Suppressor macrophage treated with lipopolysaccharide for 4 hours (primary cell): Measurements from ENCODE around the gene NLGN1.
"Not testable (repeated sequence)": the region's sequence is repeated elsewhere in the genome, so short reads cannot be mapped to it uniquely, and the experiment has no call there.

Source experiments
- DNase-seq: peaks from one replicate; pipeline ENCODE4 v3.0.0-alpha.2; 2020

The NLGN1 gene

DNA sequence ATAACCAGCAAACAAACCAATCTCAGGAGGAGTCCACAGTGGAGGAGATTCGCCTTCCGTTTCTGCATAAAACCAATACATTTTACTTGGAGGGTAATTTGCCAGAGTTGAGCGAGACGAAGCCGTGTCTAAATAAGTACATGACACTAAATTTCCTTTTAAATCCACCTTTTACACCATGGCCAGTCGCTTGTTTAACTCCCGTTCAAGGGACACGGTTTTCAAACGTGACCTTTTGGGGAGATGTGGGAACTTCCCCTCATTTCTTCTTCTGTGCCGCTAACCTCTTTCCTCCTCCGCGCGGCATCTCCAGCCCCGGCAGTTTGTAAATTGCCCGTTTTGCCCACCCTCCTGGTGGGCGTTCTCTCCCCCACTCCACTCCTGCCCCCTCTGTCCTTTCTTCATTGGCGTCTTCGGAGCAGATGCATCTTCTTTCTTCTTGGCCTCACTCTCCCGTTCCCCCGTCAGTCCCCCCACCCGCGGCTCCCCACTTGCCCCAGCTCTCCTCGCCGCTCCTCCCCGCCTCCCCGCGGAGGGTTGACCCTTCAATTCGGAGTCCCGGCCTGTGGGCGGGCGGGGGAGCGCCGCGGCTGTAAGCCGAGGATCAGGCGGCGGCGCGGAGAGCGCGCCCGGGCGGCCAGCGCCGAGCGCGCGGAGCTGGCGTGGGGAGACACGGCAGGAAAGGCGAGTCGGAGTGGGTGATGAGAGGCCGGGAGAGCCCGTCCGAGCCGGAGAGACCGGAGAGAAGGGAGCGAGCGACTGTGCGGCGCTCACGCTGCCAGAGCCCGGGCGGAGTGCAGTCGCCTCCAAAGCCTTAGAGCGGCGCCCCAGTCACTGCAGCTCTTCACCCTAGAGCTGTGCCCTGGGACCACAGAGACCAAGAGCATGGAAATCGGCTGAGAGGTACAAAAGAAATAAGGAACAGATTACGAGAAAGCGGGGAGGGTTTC, at the start of gene NLGN1:
TSS of gene NLGN1 (plus strand) at position 584 of the 950 bp plus-strand sequence.
- peak; percentile 26 for DNase-seq

DNA sequence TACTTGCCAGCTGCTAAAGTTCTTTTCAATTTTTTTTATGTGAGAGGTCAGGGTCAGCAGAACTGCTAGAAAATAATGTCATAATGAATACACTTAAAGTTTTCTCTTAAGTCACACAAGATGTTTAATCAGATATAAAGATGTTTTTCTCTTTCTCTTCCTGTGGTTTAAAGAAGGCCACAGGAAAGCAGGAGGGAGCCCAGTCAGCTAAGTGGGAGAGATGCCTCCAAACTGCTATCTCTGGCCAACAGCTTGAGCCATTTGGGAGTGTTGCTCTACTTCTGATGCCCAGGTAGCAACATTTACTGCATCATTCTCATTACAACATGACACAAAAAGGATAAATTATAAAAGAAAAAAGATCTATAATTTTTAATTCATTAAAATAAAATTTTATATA, 45.7 kb upstream of the NLGN1 start:
- no peak for DNase-seq

DNA sequence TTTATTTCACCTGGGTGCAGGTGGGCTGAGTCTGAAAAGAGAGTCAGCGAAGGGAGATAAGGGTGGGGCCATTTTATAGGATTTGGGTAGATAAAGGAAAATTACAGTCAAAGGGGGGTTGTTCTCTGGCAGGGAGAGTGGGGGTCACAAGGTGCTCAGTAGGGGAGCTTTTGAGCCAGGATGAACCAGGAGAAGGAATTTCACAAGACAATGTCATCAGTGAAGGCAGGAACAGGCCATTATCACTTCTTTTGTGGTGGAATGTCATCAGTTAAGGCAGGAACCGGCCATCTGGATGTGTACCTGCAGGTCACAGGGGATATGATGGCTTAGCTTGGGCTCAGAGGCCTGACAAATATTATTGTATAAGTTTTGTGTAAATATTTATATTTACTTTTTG, 44.4 kb upstream of the NLGN1 start:
- not testable (repeated sequence) for DNase-seq

DNA sequence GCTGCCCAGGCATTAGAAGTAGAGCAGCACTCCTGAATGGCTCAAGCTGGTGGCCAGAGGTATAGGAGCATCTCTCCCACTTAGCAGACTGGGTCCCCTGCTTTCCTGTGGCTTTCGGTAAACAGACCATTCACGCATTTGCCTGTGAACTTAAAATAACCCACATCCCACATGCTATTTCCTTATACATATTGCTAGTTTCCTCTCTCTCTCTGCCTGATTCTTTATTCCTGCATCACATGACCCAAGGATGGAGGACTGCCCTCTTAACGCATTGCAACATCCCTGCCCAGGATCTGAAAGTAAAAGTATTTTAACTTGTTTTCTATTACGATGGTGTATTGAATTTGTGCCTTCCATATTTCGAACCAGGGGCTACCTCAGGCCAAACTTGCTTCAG, 43.4 kb upstream of the NLGN1 start:
- peak; percentile 34 for DNase-seq

DNA sequence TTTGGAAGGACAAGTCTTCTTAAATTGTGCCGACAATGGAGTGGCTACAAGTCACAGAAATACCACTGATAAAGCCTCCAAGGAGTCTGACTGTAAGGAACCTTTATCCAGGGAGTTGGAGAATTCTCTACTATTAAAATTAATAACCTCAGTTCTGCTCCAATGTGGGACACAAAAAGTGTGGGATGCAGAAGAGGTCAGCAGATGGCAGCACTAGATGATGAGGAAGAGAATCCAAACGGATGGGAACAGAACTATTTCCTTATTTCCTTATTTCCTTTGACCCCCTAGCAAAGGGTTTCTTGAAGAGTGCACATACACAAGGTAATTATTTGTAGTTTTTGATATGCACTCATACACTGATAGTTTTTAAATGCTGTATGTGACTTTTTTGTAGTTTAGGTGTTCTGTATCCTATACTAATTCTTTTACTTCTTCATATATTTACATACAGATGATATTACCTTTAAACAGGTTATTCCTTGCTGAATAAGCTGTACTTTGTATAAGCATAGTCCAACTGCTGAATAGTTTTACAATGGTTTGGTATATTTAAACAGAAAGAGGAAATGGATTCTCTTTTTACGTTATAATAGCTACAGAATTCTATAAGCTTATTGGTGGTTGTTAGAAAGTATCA, 25.6 kb upstream of the NLGN1 start:
- peak; percentile 36 for DNase-seq

DNA sequence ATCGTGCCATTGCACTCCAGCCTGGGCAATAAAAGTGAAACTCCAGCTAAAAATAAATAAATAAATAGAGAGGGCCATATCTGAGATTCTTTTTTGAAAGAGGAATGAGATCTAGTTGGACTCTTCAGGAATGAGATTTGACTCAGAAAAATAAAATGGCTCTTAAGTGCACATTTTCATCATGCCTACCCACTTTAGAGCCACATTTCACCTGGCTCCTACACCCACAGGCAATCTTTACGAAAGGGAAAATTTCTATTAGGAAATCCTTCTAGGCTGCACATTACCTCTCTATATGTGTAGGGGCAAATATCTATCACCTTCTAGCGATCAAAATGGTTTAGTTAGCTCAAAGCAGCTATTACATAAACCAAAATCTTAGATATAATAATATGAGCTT, 16.9 kb upstream of the NLGN1 start:
- no peak for DNase-seq

DNA sequence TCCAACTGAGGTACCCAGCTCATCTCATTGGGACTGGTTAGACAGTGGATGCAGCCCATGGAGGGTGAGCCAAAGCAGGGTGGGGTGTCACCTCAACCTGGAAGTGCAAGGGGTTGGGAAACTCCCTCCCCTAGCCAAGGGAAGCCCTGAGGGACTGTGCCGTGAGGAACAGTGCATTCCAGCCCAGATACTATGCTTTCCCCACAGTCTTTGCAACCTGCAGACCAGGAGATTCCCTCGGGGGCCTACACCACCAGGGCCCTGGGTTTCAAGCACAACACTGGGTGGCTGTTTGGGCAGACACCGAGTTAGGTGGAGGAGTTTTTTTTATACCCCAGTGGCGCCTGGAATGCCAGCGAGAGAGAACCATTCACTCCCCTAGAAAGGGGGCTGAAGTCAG, 15.6 kb upstream of the NLGN1 start:
- DNase-seq = not testable (repeated sequence)

DNA sequence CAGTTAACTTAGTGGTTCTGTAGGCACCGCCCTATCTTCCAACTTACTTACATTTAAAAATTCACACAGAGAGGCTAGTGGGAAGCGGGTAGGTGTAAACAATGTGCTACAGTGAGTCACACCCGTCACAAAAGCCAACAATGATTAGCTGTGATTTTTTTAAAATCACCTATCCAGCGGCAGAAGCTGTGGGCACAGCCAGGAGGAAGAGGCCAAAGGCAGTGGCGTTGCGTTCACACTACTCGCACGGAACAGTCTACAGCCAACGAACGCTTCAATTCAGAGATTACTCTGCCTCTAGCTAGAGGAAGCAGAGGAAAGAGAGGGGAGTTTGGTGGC, 2.5 kb upstream of the NLGN1 start:
- DNase-seq = no peak

DNA sequence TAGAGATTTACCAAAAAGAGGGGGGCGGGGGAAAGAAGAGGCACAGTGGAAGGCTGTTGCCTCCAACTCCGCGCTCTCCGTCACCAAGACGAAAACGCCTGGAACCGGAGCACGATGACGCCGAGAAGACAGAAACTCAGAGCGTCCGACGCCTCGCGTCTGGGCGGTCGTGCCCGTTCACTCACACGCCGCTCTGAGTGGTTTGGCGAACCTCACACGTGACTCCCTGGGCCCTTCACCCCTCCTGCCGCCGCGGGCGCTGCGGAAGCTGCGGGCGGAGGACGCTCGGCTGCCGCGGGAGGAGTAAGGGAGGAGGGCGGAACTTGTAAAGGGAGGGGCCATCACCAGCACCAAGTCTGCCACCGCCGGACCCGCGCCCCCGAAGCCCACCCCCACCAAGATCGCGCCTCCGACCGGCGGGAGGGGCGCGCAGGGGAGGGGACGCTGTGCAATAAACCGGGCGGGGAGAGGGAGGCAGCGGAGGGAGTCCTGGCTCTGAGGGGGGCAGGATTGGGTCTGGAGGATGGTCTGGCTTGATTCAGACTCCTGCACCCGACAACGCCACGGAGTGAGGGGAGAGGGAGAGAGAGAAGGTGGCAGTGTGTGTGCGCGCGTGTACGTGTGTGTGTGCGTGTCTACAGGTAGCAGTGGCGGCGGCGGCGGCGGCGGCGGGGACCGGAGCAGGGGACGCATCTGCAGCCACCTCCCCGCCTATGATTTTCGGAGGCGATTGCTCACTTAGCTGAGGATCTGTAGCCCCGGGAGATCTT, 1.9 kb upstream of the NLGN1 start:
- DNase-seq = peak; percentile 81

DNA sequence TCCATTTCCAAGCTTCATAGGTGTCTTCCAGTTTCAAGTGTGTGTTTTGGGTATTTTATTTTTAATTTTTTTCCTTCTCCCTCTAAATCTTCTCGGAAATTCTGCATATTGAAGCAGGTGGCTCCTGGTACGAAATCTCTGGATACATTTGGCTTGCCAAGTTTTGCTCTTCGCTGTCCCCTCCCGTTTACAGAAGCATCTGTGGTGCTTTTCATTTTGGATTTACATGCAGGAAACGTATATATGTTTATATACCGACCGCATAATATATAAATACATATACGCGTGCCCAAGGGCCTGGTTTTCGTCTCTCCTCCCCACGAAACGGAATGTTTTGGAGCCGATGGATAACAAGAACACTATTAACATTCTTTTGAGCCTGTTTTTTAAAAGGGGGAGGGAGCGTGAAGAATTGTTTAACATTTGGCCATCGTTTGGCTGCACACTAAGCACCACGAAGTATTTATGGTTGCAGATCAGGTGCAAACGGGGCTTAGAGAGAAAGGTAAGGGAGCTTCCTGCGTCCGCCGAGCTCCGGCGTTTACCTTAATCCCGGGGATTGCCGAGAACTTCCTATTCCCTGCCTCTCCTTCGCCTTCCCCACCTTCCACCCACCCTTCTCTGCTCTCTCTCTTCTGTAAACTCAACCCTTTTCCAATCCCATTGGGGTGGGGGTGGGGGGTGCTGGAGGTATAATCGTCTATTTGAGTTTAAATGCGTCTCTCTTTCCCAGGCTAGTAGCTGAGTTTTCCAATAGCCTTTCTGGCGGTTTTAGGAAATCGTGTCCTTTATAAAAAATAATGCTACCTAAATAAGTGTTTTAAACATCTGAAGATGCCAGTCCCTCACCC, 1.1 kb upstream of the NLGN1 start:
- DNase-seq = no peak

DNA sequence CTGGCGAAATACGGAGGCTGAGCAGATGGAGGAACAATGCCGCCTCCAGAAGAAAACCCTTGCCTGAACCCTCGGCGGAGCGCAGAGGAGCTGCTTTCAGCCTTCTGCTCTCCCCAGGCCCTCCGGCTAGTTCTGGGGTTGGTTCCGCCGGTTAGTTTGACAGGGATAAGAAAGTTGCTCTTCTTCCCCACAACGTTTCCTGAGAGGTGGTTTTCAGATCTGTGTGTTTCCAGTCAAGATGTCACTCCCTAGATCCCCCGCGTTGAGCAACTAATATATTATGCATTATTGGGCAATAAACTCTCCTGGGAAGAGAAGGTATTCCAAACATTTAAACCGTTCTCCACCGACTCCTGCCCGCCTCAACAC, 551 bp downstream of the NLGN1 start:
- DNase-seq = no peak

DNA sequence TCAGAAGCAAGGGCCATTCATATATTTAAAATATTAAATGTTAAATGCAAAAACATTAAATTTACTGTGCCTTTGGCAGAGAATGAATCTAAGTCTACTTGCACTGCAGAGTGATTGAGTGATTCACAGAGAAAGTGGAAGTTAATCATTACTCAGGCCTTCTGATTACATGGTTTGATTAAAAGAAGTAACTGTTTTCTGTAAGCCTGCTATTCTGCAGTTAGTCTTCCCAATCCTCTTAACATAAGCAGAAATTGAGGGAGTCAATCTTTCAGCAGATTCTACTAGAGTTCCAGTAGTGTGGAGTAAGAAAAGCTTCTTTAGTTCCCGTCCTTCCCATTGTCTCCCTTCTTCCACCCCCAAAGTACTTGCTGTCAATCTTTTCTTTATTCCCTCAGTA, 1.5 kb downstream of the NLGN1 start:
- DNase-seq = no peak

DNA sequence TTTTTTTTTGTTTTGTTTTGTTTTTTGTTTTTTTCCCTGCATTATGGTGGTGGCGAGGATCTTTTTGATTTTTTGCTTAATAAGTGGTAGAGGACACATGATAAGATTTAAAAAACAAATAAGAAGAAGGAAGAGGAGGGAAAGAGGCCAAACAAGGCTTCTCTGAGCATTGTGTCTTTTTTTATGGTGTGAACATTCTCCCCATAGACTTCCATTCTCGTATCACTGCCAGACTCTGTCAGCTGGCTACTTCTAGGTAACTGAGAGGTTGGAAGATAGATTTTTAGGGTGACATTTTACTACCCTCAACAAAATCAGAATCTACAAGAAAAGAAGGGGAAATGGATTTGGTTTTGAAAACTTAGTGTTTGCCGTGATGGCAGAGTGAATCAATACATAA, 3.8 kb downstream of the NLGN1 start:
- DNase-seq = no peak

DNA sequence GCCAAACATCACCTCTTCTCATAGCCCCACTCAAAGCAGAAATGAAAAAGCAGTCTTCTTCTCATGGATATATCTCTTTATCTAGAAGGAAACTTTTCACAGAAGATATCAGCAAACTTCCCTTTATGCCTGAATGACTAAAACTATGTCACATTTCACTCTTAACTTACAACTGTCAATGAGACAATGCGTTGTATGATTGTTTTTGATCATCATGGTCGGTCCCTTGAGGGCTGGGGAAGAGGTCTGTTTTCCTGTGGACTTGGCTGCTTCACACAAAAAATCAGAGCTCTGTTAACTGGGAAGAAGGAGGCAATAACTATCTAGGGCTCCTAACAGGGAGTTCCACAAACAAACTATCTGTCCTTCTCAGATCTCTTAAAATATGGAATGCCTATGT, 5.1 kb downstream of the NLGN1 start:
- DNase-seq = no peak

DNA sequence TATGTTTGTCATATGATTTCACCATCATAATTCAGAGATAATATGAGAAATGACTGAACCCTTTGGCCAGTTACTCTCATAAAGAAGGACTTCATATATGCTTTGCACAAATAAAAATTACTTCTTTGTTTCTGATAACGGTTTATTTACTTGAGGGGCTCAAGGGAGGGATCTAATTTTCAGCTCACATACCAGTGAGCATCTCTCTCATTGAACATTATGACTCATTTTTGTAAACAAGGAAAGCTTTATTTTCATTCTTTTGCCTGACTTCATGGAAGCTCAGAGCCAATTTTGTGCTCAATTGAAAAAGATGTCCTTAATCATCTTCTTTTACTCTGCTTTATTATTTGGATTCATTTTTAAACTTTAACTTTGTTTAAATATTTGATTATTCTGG, 5.8 kb downstream of the NLGN1 start:
- DNase-seq = no peak

DNA sequence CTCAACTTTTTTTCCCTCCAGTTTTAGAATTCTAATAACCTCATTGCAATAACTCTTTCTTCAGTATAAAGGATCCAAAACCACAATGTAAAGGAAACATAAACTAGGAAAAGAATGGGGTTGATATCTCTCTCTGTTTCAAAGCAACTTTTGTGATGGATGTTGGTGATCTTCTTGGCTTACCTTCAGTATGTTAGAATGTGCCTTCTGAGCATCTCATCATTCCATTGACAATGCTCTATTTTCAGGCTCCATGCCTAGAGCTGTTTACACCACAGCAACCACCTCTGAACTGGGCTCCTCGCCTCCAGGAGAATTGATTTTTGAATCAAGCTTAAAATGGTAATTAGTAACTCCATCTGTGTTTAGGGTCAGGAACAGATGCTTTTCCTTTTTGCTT, 6.6 kb downstream of the NLGN1 start:
- no peak for DNase-seq

DNA sequence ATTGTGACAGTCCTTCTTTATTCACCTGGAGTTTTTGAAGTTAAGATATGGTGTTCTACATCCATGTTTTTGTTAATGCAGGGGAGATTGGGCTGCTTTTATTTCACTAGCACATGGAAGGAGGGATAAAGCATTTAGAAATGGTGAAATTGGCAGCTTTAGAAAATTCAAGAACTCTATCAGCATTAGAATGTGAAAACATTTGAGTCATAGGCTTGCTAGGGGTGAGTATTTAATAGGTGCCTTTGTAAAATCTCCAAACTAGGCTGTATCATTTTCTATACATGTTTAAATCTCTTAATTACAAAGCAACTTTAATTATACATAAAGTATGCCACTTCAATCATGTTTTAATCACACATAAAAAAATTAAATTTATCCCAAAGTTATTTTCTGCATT, 12.9 kb downstream of the NLGN1 start:
- DNase-seq = no peak

DNA sequence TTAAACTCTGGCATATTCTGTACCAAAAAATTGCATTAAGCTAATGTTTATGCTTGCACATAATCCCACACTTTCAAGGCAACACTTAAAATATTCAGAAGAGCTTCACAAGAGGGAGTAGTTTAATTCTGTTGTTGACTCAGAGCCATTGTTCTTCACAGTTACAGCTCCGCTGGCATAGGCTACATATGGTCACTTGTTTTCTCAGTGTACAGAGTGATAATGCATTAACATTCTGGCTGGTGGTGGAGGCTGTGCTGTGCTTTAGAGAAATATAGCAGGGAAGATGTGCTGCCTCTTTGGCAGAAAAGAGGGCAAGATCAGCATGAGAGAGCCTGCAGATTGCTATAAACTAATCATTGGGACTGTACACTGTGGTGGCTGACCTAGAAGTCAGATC, 13.3 kb downstream of the NLGN1 start:
- DNase-seq = no peak

DNA sequence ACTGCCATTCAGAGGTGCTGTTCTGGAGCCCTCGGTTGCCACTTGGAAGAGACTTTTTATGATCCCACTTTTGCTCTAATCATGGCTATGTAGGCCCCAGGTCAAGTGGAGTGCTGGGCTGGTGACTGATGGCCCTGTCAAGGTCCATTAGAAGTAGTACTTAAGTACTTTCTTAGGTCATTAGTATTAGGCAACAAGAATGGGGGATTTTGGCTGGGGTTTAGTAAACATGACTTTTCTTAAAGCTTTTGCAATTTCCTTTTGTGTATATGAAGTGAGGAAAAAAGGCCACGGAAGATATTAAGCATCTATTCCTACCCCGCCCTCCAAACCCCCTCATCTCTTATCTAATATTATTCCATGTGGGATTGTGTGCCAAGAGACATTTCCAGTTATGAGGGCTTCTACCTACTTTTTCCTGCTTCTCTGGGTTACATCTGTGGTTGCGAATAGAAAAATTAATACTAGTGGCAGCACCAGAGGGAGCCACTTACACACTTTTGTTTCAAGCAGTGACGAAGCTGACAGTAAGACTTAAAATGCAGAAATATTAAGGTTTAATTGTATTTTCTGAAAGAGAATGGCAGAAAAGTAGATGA, 13.9 kb downstream of the NLGN1 start:
- peak; percentile 27 for DNase-seq

DNA sequence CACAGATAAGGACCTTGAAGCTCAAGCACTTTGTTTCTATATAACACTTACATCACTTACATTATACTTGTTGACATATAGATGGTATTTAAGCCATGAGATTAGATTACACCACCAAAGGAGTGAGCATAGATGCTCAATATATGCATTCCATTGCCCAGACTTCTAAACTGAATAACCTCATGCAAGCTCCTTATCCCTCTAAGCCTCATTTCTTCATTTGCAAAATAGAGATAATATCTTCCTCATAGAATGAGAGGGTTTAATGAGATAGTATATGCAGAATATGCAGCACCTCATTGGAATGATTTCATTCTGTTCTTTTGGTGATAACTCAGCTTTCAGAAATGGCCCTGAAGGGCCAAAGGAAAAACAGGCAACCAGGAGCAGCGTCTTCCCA, 18.5 kb downstream of the NLGN1 start:
- no peak for DNase-seq

DNA sequence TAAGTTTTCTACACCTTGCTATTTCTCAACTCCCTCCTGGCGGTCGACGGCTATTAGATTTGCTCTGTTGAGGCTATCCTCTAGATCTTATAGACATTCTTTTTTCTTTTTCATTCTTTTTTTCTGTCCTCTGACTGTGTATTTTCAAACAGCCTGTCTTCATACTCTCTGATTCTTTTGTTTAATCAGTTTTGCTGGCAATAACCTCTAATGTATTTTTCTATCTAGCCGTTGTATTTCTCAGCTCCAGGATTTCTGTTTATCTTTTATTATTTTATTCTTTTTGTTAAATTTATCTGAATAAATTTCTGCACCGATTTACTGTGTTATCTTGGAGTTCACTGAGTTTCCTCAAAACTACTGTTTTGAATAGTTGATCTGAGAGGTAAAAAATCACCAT, 31.5 kb downstream of the NLGN1 start:
- no peak for DNase-seq

DNA sequence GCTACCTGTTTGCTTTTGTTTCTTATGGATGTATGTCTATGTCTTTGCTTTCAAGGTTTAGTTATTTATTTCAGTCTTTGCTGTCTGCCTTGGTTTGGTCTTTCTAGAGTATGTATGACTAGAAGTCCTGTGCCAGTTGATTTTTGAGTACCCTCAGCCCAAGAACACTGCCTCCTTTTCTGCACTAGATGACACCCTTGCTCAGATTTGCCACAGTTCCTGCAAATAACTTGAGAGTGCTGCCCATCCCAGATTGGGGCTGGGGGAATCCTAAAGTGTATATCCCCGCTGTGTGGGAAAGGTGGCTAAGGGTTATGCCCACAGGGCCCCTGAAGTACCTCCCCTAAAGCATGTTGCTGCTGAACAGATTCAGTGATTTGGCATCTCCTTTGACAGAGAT, 32.0 kb downstream of the NLGN1 start:
- DNase-seq = no peak

DNA sequence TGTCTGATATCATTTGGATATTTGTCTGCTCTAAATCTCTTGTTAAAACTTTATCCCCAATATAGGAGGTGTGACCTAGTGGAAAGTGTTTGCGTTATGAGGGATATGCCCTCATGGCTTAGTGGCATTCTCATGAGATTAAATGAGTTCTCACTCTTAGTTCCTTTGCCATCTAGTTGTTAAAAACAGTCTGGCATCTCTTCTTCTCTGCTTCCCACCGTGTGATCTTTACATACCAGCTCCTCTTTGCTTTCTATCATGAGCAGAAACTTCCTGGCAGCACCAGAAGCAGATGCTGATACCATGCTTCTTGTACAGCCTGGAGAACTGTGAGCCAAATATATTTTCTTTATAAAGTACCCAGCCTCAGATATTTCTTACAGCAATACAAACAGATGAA, 33.0 kb downstream of the NLGN1 start:
- DNase-seq = no peak
